ACC112 (cell line): ENCODE measurements around the gene SCARB1.

Experiments
- H2AFZ ChIP-seq: fragments of 200-600 bp; sonication (generic); one replicate; pipeline ENCODE4 v1.6.0; 2017; ENCODE audit warnings: antibody characterized with exemption, low read length; ENCODE audit not compliant: unreplicated experiment
- H3K27ac ChIP-seq: fragments of 200-600 bp; sonication (generic); 2 replicates; pipeline ENCODE4 v1.5.1; 2014; ENCODE audit warnings: low read depth, mild to moderate bottlenecking, antibody characterized with exemption, low read length, moderate library complexity
- H3K27me3 ChIP-seq: fragments of 200-600 bp; sonication (generic); 2 replicates; pipeline ENCODE4 v1.6.1; 2014; ENCODE audit warnings: mild to moderate bottlenecking, antibody characterized with exemption, low read length, moderate library complexity, mixed read lengths; ENCODE audit not compliant: insufficient read depth
- H3K36me3 ChIP-seq: fragments of 200-600 bp; sonication (generic); 2 replicates; pipeline ENCODE4 v1.6.1; 2016; ENCODE audit warnings: mild to moderate bottlenecking, antibody characterized with exemption, low read length, moderate library complexity, mixed read lengths; ENCODE audit not compliant: insufficient read depth
- H3K4me1 ChIP-seq: fragments of 200-600 bp; sonication (generic); one replicate; pipeline ENCODE4 v1.6.1; 2016; ENCODE audit warnings: low read length, mixed read lengths; ENCODE audit not compliant: insufficient read depth, unreplicated experiment, control insufficient read depth
- H3K4me3 ChIP-seq: fragments of 200-600 bp; sonication (generic); 2 replicates; pipeline ENCODE4 v1.5.1; 2014; ENCODE audit warnings: mild to moderate bottlenecking, low read depth, low read length
- H3K79me2 ChIP-seq: fragments of 200-600 bp; sonication (generic); one replicate; pipeline ENCODE4 v1.6.0; 2016; ENCODE audit warnings: low read length; ENCODE audit not compliant: control insufficient read depth, unreplicated experiment, insufficient read depth

The SCARB1 gene

GRCh38 chr12:124732275-124733075 is 131.2 kb downstream of the SCARB1 start:
- Histone ChIP-seq H2AFZ (no peak overlapping the region), H3K27ac (no peak overlapping the region), H3K4me1 (no peaks in the 10 kb centered on the region), H3K79me2 (no peaks in the 10 kb centered on the region), H3K27me3 (no peaks in the 10 kb centered on the region), H3K36me3 (no peaks in the 10 kb centered on the region), H3K4me3 (no peak overlapping the region)

GRCh38 chr12:124731869-124732268 is 131.8 kb downstream of the SCARB1 start:
- Histone ChIP-seq H2AFZ (no peak overlapping the region), H3K27me3 (no peaks in the 10 kb centered on the region), H3K27ac (no peak overlapping the region), H3K36me3 (no peaks in the 10 kb centered on the region), H3K79me2 (no peaks in the 10 kb centered on the region), H3K4me3 (no peak overlapping the region), H3K4me1 (no peaks in the 10 kb centered on the region)

- H3K27ac ChIP-seq = no peak overlapping the region
- no peak overlapping the region for H2AFZ ChIP-seq
- no peaks in the 10 kb centered on the region for H3K4me1 ChIP-seq
- no peak overlapping the region for H3K4me3 ChIP-seq
- no peaks in the 10 kb centered on the region for H3K27me3 ChIP-seq
- no peaks in the 10 kb centered on the region for H3K79me2 ChIP-seq
- no peaks in the 10 kb centered on the region for H3K36me3 ChIP-seq
Observed at GRCh38 chr12:124730455-124730932, 133.2 kb downstream of the SCARB1 start.

- Histone ChIP-seq H3K36me3 (no peaks in the 10 kb centered on the region), H3K27ac (no peak overlapping the region), H2AFZ (no peak overlapping the region), H3K4me3 (no peak overlapping the region), H3K27me3 (no peaks in the 10 kb centered on the region), H3K79me2 (no peaks in the 10 kb centered on the region), H3K4me1 (no peaks in the 10 kb centered on the region)
Observed at GRCh38 chr12:124727922-124728321, 135.7 kb downstream of the SCARB1 start.

GRCh38 chr12:124727264-124727800 is 136.3 kb downstream of the SCARB1 start:
- Histone ChIP-seq H3K79me2 (no peaks in the 10 kb centered on the region), H3K36me3 (no peaks in the 10 kb centered on the region), H3K27ac (no peak overlapping the region), H3K27me3 (no peaks in the 10 kb centered on the region), H2AFZ (no peak overlapping the region), H3K4me1 (no peaks in the 10 kb centered on the region), H3K4me3 (no peak overlapping the region)
